H1 (cell line): Measurements from ENCODE around the gene DOK3. TPM values are rescaled to one million over a fixed set of nuclear protein-coding genes. Genes with fewer than 3 reads are reported as not detected.

Experiments used
- CTCF ChIA-PET: fragments of 300-600 bp; sonication (Branson Sonifier 250); formaldehyde crosslinking; loops from one replicate; lab custom pipeline; 2021; ENCODE audit not compliant: partially characterized antibody; lab: Charles Lee
- POLR2A ChIA-PET: fragments of 300-600 bp; sonication (Branson Sonifier 250); formaldehyde crosslinking; loops from one replicate; lab custom pipeline; 2021; ENCODE audit warnings: inconsistent platforms; ENCODE audit not compliant: partially characterized antibody; lab: Charles Lee
- DNase-seq, 2 experiments: peaks; one replicate each; pipeline versions ENCODE4 v3.0.0 to v3.0.0-alpha.2; 2010 to 2022; ENCODE audit warnings: low spot score in 2 of 2, low read depth in 1 of 2, mixed read lengths in 1 of 2
- FAIRE-seq: peaks from 2 replicates; lab custom pipeline; 2011; peaks lifted over from hg19 to GRCh38; lab: Jason Lieb, UNC
- H2AFZ ChIP-seq: 2 replicates; pipeline ENCODE4 v1.8.1; 2012; ENCODE audit warnings: low read length, inconsistent platforms
- H2AK5ac ChIP-seq: 2 replicates; pipeline ENCODE4 v1.6.1; 2013; ENCODE audit warnings: low read depth, low read length
- H2BK120ac ChIP-seq: replicated peaks from 2 replicates; pipeline ENCODE3; 2013; ENCODE audit warnings: low read depth, low read length, inconsistent platforms
- H2BK12ac ChIP-seq: 2 replicates; pipeline ENCODE4 v1.6.1; 2013; ENCODE audit warnings: low read depth, low read length
- H2BK15ac ChIP-seq: 2 replicates; pipeline ENCODE4 v1.6.1; 2013; ENCODE audit warnings: low read length
- H2BK20ac ChIP-seq: 2 replicates; pipeline ENCODE4 v1.6.1; 2013; ENCODE audit warnings: low read length
- H2BK5ac ChIP-seq: 2 replicates; pipeline ENCODE4 v1.6.1; 2013; ENCODE audit warnings: low read depth, low read length
- H3K14ac ChIP-seq: 2 replicates; pipeline ENCODE4 v1.6.1; 2013; ENCODE audit warnings: inconsistent platforms; ENCODE audit not compliant: insufficient read length
- H3K18ac ChIP-seq: 2 replicates; pipeline ENCODE4 v1.6.1; 2013; ENCODE audit warnings: low read length; ENCODE audit errors: extremely low read depth
- H3K23ac ChIP-seq: 2 replicates; pipeline ENCODE4 v1.6.1; 2013; ENCODE audit warnings: inconsistent platforms; ENCODE audit not compliant: insufficient read length
- H3K23me2 ChIP-seq: 2 replicates; pipeline ENCODE4 v1.6.1; 2013; ENCODE audit warnings: low read depth, low read length
- H3K27ac ChIP-seq: 2 replicates; pipeline ENCODE4 v1.6.1; 2011; ENCODE audit warnings: low read depth, low read length, inconsistent platforms
- H3K27me3 ChIP-seq, 4 experiments: replicated peaks in 1 of 4; 1 replicate in 1 of 4; 2 replicates in 3 of 4; pipeline versions ENCODE4 v1.6.1 to v1.8.1; 2011 to 2013; ENCODE audit warnings: low read length in 3 of 4, mild to moderate bottlenecking in 3 of 4, inconsistent platforms in 2 of 4, mixed read lengths in 2 of 4, moderate library complexity in 1 of 4; ENCODE audit not compliant: control insufficient read depth in 3 of 4, insufficient read depth in 3 of 4; ENCODE audit errors: extremely low read depth in 1 of 4
- H3K36me3 ChIP-seq, 4 experiments: 2 replicates each; pipeline versions ENCODE4 v1.6.1 to v1.8.1; 2011 to 2013; ENCODE audit warnings: mild to moderate bottlenecking in 4 of 4, low read length in 3 of 4, moderate library complexity in 2 of 4, control low read depth in 1 of 4, inconsistent platforms in 1 of 4; ENCODE audit not compliant: insufficient read depth in 4 of 4, control insufficient read depth in 2 of 4
- H3K4ac ChIP-seq: replicated peaks from 2 replicates; pipeline ENCODE3; 2013; ENCODE audit warnings: low read length, low read depth, mixed read lengths, inconsistent platforms; ENCODE audit not compliant: insufficient read length
- H3K4me1 ChIP-seq, 4 experiments: replicated peaks in 1 of 4; 1 replicate in 1 of 4; 2 replicates in 3 of 4; pipeline versions ENCODE4 v1.6.1 to v1.8.1; 2011 to 2013; ENCODE audit warnings: low read length in 3 of 4, inconsistent platforms in 2 of 4, mixed read lengths in 1 of 4; ENCODE audit not compliant: insufficient read depth in 4 of 4, control insufficient read depth in 3 of 4
- H3K4me2 ChIP-seq, 2 experiments: 2 replicates each; pipeline versions ENCODE4 v1.6.1 to v1.8.1; 2011 to 2013; ENCODE audit warnings: low read depth in 2 of 2, low read length in 2 of 2, control low read depth in 1 of 2, inconsistent platforms in 1 of 2, mild to moderate bottlenecking in 1 of 2; ENCODE audit not compliant: insufficient read depth in 1 of 2
- H3K4me3 ChIP-seq, 4 experiments: fragments of 200-600, 300-600 bp in 1 of 4; sonication (generic), shearing (Covaris generic), sonication (Bioruptor Twin) in 1 of 4; 2 replicates each; pipeline versions ENCODE4 v1.5.1 to v1.8.1; 2011 to 2016; ENCODE audit warnings: low read length in 4 of 4, low read depth in 3 of 4, control low read depth in 2 of 4, inconsistent platforms in 2 of 4, mild to moderate bottlenecking in 2 of 4, mixed read lengths in 1 of 4, moderate library complexity in 1 of 4; ENCODE audit not compliant: insufficient read depth in 2 of 4; ENCODE audit errors: extremely low read depth in 1 of 4
- H3K56ac ChIP-seq: replicated peaks from 2 replicates; pipeline ENCODE3; 2013; ENCODE audit warnings: low read depth, mild to moderate bottlenecking, mixed read lengths, low read length, inconsistent platforms; ENCODE audit not compliant: insufficient read length
- H3K79me1 ChIP-seq: 2 replicates; pipeline ENCODE4 v1.6.1; 2013; ENCODE audit warnings: low read depth, low read length, control low read depth
- H3K79me2 ChIP-seq, 2 experiments: 2 replicates each; pipeline versions ENCODE4 v1.6.1 to v1.8.1; 2012 to 2013; ENCODE audit warnings: low read length in 2 of 2, mild to moderate bottlenecking in 2 of 2, inconsistent platforms in 1 of 2; ENCODE audit not compliant: insufficient read depth in 2 of 2, control insufficient read depth in 1 of 2
- H3K9ac ChIP-seq, 4 experiments: replicated peaks in 1 of 4; 1 replicate in 1 of 4; 2 replicates in 3 of 4; pipeline versions ENCODE4 v1.6.1 to v1.8.1; 2011 to 2013; ENCODE audit warnings: low read depth in 3 of 4, low read length in 3 of 4, control low read depth in 2 of 4, mild to moderate bottlenecking in 2 of 4, moderate library complexity in 2 of 4, inconsistent platforms in 1 of 4; ENCODE audit errors: extremely low read depth in 1 of 4
- H3K9me3 ChIP-seq, 2 experiments: 2 replicates each; pipeline versions ENCODE4 v1.6.1 to v1.8.1; 2012 to 2013; ENCODE audit warnings: mild to moderate bottlenecking in 2 of 2, moderate library complexity in 2 of 2, control low read depth in 1 of 2, inconsistent platforms in 1 of 2, low read depth in 1 of 2, low read length in 1 of 2, mixed read lengths in 1 of 2; ENCODE audit not compliant: insufficient read depth in 2 of 2
- H4K20me1 ChIP-seq, 2 experiments: replicated peaks in 1 of 2; 2 replicates each; pipeline versions ENCODE3 to v1.8.1; 2011 to 2013; ENCODE audit warnings: inconsistent platforms in 2 of 2, low read length in 2 of 2, mild to moderate bottlenecking in 1 of 2; ENCODE audit not compliant: insufficient read depth in 2 of 2, control insufficient read depth in 1 of 2
- H4K5ac ChIP-seq: 2 replicates; pipeline ENCODE4 v1.6.1; 2013; ENCODE audit warnings: low read length, low read depth, mixed read lengths, inconsistent platforms; ENCODE audit not compliant: insufficient read length
- H4K8ac ChIP-seq: 2 replicates; pipeline ENCODE4 v1.8.0; 2013; ENCODE audit warnings: mild to moderate bottlenecking, moderate library complexity, low read length, inconsistent platforms; ENCODE audit not compliant: insufficient read depth; ENCODE audit errors: extremely low read depth
- H4K91ac ChIP-seq: replicated peaks from 2 replicates; pipeline ENCODE3; 2013; ENCODE audit warnings: low read length, mixed read lengths, inconsistent platforms; ENCODE audit not compliant: insufficient read length
- HDAC2 ChIP-seq, 2 experiments: fragments of 300-600 bp in 1 of 2; sonication (generic) in 1 of 2; IDR thresholded peaks; 2 replicates each; pipeline ENCODE4 v1.6.1; 2011 to 2012; ENCODE audit warnings: low read depth in 2 of 2, low read length in 2 of 2, mild to moderate bottlenecking in 2 of 2, moderate library complexity in 2 of 2, borderline replicate concordance in 1 of 2, inconsistent platforms in 1 of 2
- SIN3A ChIP-seq, 2 experiments: IDR thresholded peaks in 1 of 2; conservative IDR thresholded peaks in 1 of 2; 2 replicates each; pipeline ENCODE4 v1.6.1; 2011 to 2012; ENCODE audit warnings: low read length in 2 of 2, improper control_type of control experiment in 1 of 2, low read depth in 1 of 2, mild to moderate bottlenecking in 1 of 2
- WGBS, 2 experiments: shearing (Covaris generic) in 1 of 2; methylation state at CpG; one replicate each; pipeline versions ENCODE4 v1.1.6 to v1.1.7; 2013 to 2015; ENCODE audit warnings: low lambda C conversion rate in 2 of 2, mixed read lengths in 2 of 2, inconsistent platforms in 1 of 2, low coverage in 1 of 2, missing lambda C conversion rate in 1 of 2; ENCODE audit not compliant: insufficient replicate concordance in 2 of 2, insufficient coverage in 1 of 2, insufficient read length in 1 of 2; ENCODE audit errors: extremely low coverage in 1 of 2, missing lambda C conversion rate in 1 of 2; 5-methylcytosine and 5-hydroxymethylcytosine counted together
- polyA plus RNA-seq, 7 experiments: library from polyadenylated mRNA; depleted of rRNA in 3 of 7; stranded (reverse) in 5 of 7; unstranded in 2 of 7; fragments of >200 nt in 5 of 7; fragments of 200-250 nt in 2 of 7; gene quantifications; 1 replicate in 5 of 7; 2 replicates in 1 of 7; 4 replicates in 1 of 7; pipeline versions ENCODE4 v1.2.1 to v1.2.3, GENCODE V29; 2011 to 2013; ENCODE audit warnings: missing spikeins in 2 of 7, mixed read lengths in 2 of 7
- total RNA-seq: library from RNA; stranded (reverse); fragmentation: NEBNext Ultra II Directional; extraction: Animal tissue kit (Norgen Biotek cat#: 25700); gene quantifications from 2 replicates; pipeline ENCODE4 v1.2.1, GENCODE V29; 2021

DOK3 gene
- total and polyA plus RNA-seq, 2 of the 8 experiments (the other 6 are each of a cell fraction or from before 2014, with no cell fraction given) = 4.2 to 6.4 TPM

DNA sequence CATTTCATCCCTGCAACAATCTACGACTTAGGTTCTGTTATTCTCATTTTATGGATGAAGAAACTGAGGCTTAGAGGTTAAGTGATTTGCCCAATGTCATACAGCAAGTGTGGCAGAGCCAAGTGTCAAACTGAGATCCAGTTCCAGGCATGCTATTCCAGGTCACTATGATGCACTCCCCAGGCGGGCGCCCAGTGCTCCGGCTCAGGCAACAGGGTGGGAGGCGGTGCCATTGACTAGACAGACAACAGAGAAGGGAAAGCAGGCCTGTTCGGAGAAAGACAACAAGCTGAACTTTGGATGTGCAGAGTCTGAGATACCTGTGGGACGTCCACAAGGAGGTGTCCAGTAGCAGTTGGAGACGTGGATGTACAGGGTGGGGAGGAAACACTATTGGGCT is 18.0 kb upstream of the DOK3 start:
- Histone ChIP-seq H2AFZ (no peak overlapping the region), H3K23ac (no peak overlapping the region), H3K27me3 (no peaks in the 10 kb centered on the region), H3K4me1 (no peaks in the 10 kb centered on the region), H3K4me3 (no peak overlapping the region), H3K27ac (no peak overlapping the region), H3K18ac (no peak overlapping the region), H2BK12ac (no peak overlapping the region), H3K56ac (no peak overlapping the region), H3K4ac (no peak overlapping the region), H3K4me2 (no peak overlapping the region), H3K79me2 (no peaks in the 10 kb centered on the region; a peak in 1 of 4 replicates), H2BK5ac (no peak overlapping the region), H3K14ac (no peak overlapping the region), H2BK20ac (no peak overlapping the region), H3K23me2 (no peaks in the 10 kb centered on the region), H3K79me1 (peaks cover 9% of the 10 kb centered on the region), H4K20me1 (peaks cover 9 to 14% of the 10 kb centered on the region in 2 experiments), H4K8ac (no peak overlapping the region), H3K9me3 (no peaks in the 10 kb centered on the region), H3K9ac (no peak overlapping the region), H2BK120ac (no peak overlapping the region), H4K91ac (no peak overlapping the region), H4K5ac (no peak overlapping the region), H2AK5ac (no peak overlapping the region), H3K36me3 (peaks cover 27 to 73% (median 43%) of the 10 kb centered on the region in 4 experiments; a peak in 6 of 8 replicates), H2BK15ac (no peak overlapping the region)
- 85% methylated on average over 8 of the region's 8 CpGs; no CpG with 5 or more reads in 1 of the 2 experiments for WGBS, 2 experiments
- TF ChIP-seq SIN3A (conservative IDR thresholded peaks at IDR 0.05 in 1 of 2, IDR thresholded peaks at IDR 0.05 in 1 of 2; ENCODE audit: low read depth in 1 of 2, low read length in 2 of 2) (no peak), HDAC2 (IDR thresholded peaks at IDR 0.05; ENCODE audit: borderline replicate concordance in 1 of 2, low read depth in 2 of 2, low read length in 2 of 2) (no peak)
- CTCF ChIA-PET = interaction anchor here (1.3 to 2.0 kb wide), 2 partner anchors 11 to 24 kb away, joined by 3 to 5 read pairs; no protein-coding TSS in a partner anchor
- POLR2A ChIA-PET = interaction anchor here (1.0 to 1.6 kb wide), 3 partner anchors 10 to 19 kb away, joined by 3 to 7 read pairs (median 4); no protein-coding TSS in a partner anchor
- FAIRE-seq = no peak
- no peak for DNase-seq
